ENCODE results near the gene IGSF3. TPM values are rescaled to one million over a fixed set of nuclear protein-coding genes. Genes with fewer than 3 reads are reported as not detected.
"Not testable (repeated sequence)": the region's sequence is repeated elsewhere in the genome, so short reads cannot be mapped to it uniquely, and the experiment has no call there.

IGSF3 gene
- total and polyA plus RNA-seq, 2 donors (not counting 1 experiment from before 2014, with no cell fraction given) = under 0.01 to 0.02 TPM

- H3K4me1 ChIP-seq (ENCODE audit: control insufficient read depth, extremely low read depth, insufficient read depth, low read length); H3K27me3 ChIP-seq (ENCODE audit: control insufficient read depth, insufficient read depth, low read length); H3K4me2 ChIP-seq (ENCODE audit: extremely low read depth, insufficient read depth, low read length); H2AFZ ChIP-seq (ENCODE audit: low read length); H3K4me3 ChIP-seq (replicated peaks in 1 of 4; ENCODE audit: control extremely low read depth in 1 of 4, insufficient read depth in 1 of 4, low read depth in 3 of 4, low read length in 4 of 4); DNase-seq (ENCODE audit: low read depth in 2 of 2); H3K27ac ChIP-seq (ENCODE audit: insufficient read depth, low read length); H4K20me1 ChIP-seq (ENCODE audit: control insufficient read depth, extremely low read depth, insufficient read depth, low read length); H3K9ac ChIP-seq (ENCODE audit: insufficient read depth, low read length); H3K79me2 ChIP-seq (ENCODE audit: control insufficient read depth, insufficient read depth, low read length); H3K36me3 ChIP-seq (ENCODE audit: control insufficient read depth, insufficient read depth, low read length); H3K9me3 ChIP-seq (ENCODE audit: control insufficient read depth, insufficient read depth, low read depth, low read length): not testable (repeated sequence)
These were observed 75.5 kb downstream of the IGSF3 start for GRCh38 chr1:116591951-116592605.

- not testable (repeated sequence) for H3K27me3 ChIP-seq (ENCODE audit: control insufficient read depth, insufficient read depth, low read length); H3K36me3 ChIP-seq (ENCODE audit: control insufficient read depth, insufficient read depth, low read length); H3K9me3 ChIP-seq (ENCODE audit: control insufficient read depth, insufficient read depth, low read depth, low read length); H3K4me2 ChIP-seq (ENCODE audit: extremely low read depth, insufficient read depth, low read length); H2AFZ ChIP-seq (ENCODE audit: low read length); H4K20me1 ChIP-seq (ENCODE audit: control insufficient read depth, extremely low read depth, insufficient read depth, low read length); H3K79me2 ChIP-seq (ENCODE audit: control insufficient read depth, insufficient read depth, low read length); H3K9ac ChIP-seq (ENCODE audit: insufficient read depth, low read length); H3K4me3 ChIP-seq (replicated peaks in 1 of 4; ENCODE audit: control extremely low read depth in 1 of 4, insufficient read depth in 1 of 4, low read depth in 3 of 4, low read length in 4 of 4); H3K27ac ChIP-seq (ENCODE audit: insufficient read depth, low read length); H3K4me1 ChIP-seq (ENCODE audit: control insufficient read depth, extremely low read depth, insufficient read depth, low read length)
- peak in 1 of 2 donors; percentile 23 for DNase-seq (ENCODE audit: low read depth in 2 of 2)
These were observed 76.3 kb downstream of the IGSF3 start for GRCh38 chr1:116591006-116591950.

- not testable (repeated sequence) for H3K27ac ChIP-seq (ENCODE audit: insufficient read depth, low read length); H3K4me1 ChIP-seq (ENCODE audit: control insufficient read depth, extremely low read depth, insufficient read depth, low read length)
These were observed 77.1 kb downstream of the IGSF3 start for GRCh38 chr1:116590359-116591005.

GRCh38 chr1:116589101-116589735 lies 78.3 kb downstream of the IGSF3 start:
- not testable (repeated sequence) for H4K20me1 ChIP-seq (ENCODE audit: control insufficient read depth, extremely low read depth, insufficient read depth, low read length); H3K4me3 ChIP-seq (replicated peaks in 1 of 4; ENCODE audit: control extremely low read depth in 1 of 4, insufficient read depth in 1 of 4, low read depth in 3 of 4, low read length in 4 of 4); H3K9me3 ChIP-seq (ENCODE audit: control insufficient read depth, insufficient read depth, low read depth, low read length); DNase-seq (ENCODE audit: low read depth in 2 of 2); H3K27ac ChIP-seq (ENCODE audit: insufficient read depth, low read length); H3K36me3 ChIP-seq (ENCODE audit: control insufficient read depth, insufficient read depth, low read length); H3K4me2 ChIP-seq (ENCODE audit: extremely low read depth, insufficient read depth, low read length); H3K79me2 ChIP-seq (ENCODE audit: control insufficient read depth, insufficient read depth, low read length); H3K9ac ChIP-seq (ENCODE audit: insufficient read depth, low read length); H2AFZ ChIP-seq (ENCODE audit: low read length); H3K4me1 ChIP-seq (ENCODE audit: control insufficient read depth, extremely low read depth, insufficient read depth, low read length); H3K27me3 ChIP-seq (ENCODE audit: control insufficient read depth, insufficient read depth, low read length)

More at GRCh38 chr1:116590359-116591005, 77.1 kb downstream of the IGSF3 start:
- H3K27me3 ChIP-seq (ENCODE audit: control insufficient read depth, insufficient read depth, low read length); H3K4me2 ChIP-seq (ENCODE audit: extremely low read depth, insufficient read depth, low read length); H3K9me3 ChIP-seq (ENCODE audit: control insufficient read depth, insufficient read depth, low read depth, low read length); H3K79me2 ChIP-seq (ENCODE audit: control insufficient read depth, insufficient read depth, low read length); H3K9ac ChIP-seq (ENCODE audit: insufficient read depth, low read length); H3K4me3 ChIP-seq (replicated peaks in 1 of 4; ENCODE audit: control extremely low read depth in 1 of 4, insufficient read depth in 1 of 4, low read depth in 3 of 4, low read length in 4 of 4); H3K36me3 ChIP-seq (ENCODE audit: control insufficient read depth, insufficient read depth, low read length); H2AFZ ChIP-seq (ENCODE audit: low read length); H4K20me1 ChIP-seq (ENCODE audit: control insufficient read depth, extremely low read depth, insufficient read depth, low read length); DNase-seq (ENCODE audit: low read depth in 2 of 2): not testable (repeated sequence)
